PC-9 (cell line): ENCODE measurements around the gene ADAMTS15. TPM values are rescaled to one million over a fixed set of nuclear protein-coding genes. Genes with fewer than 3 reads are reported as not detected.

ENCODE experiments used
- BruUV-seq: library from RNA; stranded (reverse); fragments of 400-500 nt; replicated peaks from 2 replicates; lab custom pipeline; 2021; lab: Mats Ljungman, UMichigan
- CTCF ChIA-PET: fragments of 300-600 bp; sonication (Branson Sonifier 250); formaldehyde crosslinking; loops from one replicate; lab custom pipeline; 2022; ENCODE audit warnings: antibody characterized with exemption; lab: Charles Lee
- POLR2A ChIA-PET: fragments of 300-600 bp; sonication (Branson Sonifier 250); formaldehyde crosslinking; loops from one replicate; lab custom pipeline; 2022; ENCODE audit warnings: antibody characterized with exemption; ENCODE audit not compliant: unreplicated experiment; lab: Charles Lee
- DNase-seq, 2 experiments: peaks; one replicate each; pipeline versions ENCODE4 v3.0.0 to v3.0.0-alpha.2; 2015 to 2022; ENCODE audit warnings: mixed read lengths in 1 of 2
- H2AFZ ChIP-seq: fragments of 200-600 bp; sonication (generic); 2 replicates; pipeline ENCODE4 v1.8.1; 2017; ENCODE audit warnings: antibody characterized with exemption
- H3F3A ChIP-seq: fragments of 200-600 bp; sonication (generic); 2 replicates; pipeline ENCODE4 v1.8.1; 2017; ENCODE audit warnings: antibody characterized with exemption, mild to moderate bottlenecking, low read depth; ENCODE audit not compliant: insufficient read depth
- H3K27ac ChIP-seq: fragments of 200-600 bp; sonication (generic); 2 replicates; pipeline ENCODE4 v1.6.1; 2016; ENCODE audit warnings: mixed run types
- H3K27me3 ChIP-seq: fragments of 200-600 bp; sonication (generic); 2 replicates; pipeline ENCODE4 v1.6.1; 2016; ENCODE audit warnings: low read depth, mixed run types; ENCODE audit not compliant: insufficient read depth
- H3K36me3 ChIP-seq: fragments of 200-600 bp; sonication (generic); 2 replicates; pipeline ENCODE4 v1.6.1; 2016; ENCODE audit warnings: low read depth, mixed run types
- H3K4me1 ChIP-seq: fragments of 200-600 bp; sonication (generic); replicated peaks from 2 replicates; pipeline ENCODE4 v1.6.1; 2016; ENCODE audit warnings: mixed run types; ENCODE audit not compliant: insufficient read depth
- H3K4me2 ChIP-seq: fragments of 200-600 bp; sonication (generic); 2 replicates; pipeline ENCODE4 v1.6.1; 2017; ENCODE audit warnings: mixed run types
- H3K4me3 ChIP-seq: fragments of 200-600 bp; sonication (generic); 2 replicates; pipeline ENCODE4 v1.6.1; 2016; ENCODE audit warnings: mixed run types
- H3K79me2 ChIP-seq: fragments of 200-600 bp; sonication (generic); 2 replicates; pipeline ENCODE4 v1.6.1; 2017; ENCODE audit warnings: low read depth, mixed run types
- H3K9me2 ChIP-seq: fragments of 200-600 bp; sonication (generic); 2 replicates; pipeline ENCODE4 v1.8.1; 2017; ENCODE audit warnings: mild to moderate bottlenecking; ENCODE audit not compliant: insufficient read depth
- H3K9me3 ChIP-seq: fragments of 200-600 bp; sonication (generic); 2 replicates; pipeline ENCODE4 v1.8.1; 2016; ENCODE audit warnings: low read depth; ENCODE audit not compliant: insufficient read depth
- H4K20me1 ChIP-seq: fragments of 200-600 bp; sonication (generic); 2 replicates; pipeline ENCODE4 v1.8.1; 2017; ENCODE audit not compliant: insufficient read depth
- EZH2 ChIP-seq: fragments of 200-600 bp; sonication (generic); IDR thresholded peaks from 2 replicates; pipeline ENCODE4 v1.8.0; 2017; ENCODE audit warnings: antibody characterized with exemption, low read depth
- intact Hi-C: fragments of 100-400 bp; cut with micrococcal nuclease; formaldehyde crosslinking; loops from one replicate; pipeline ENCODE4 v1.10.0; 2022; ENCODE audit not compliant: unreplicated experiment
- total RNA-seq: library from RNA; stranded (reverse); gene quantifications from 2 replicates; pipeline ENCODE4 v1.2.3, GENCODE V29; 2021
- TF ChIP-seq, protein P1 (sequence below): fragments of 200-600 bp; sonication (generic); conservative IDR thresholded peaks from 2 replicates; pipeline ENCODE4 v1.6.1; 2017; ENCODE audit warnings: mixed run types, antibody characterized with exemption, mild to moderate bottlenecking, moderate library complexity

Gene ADAMTS15
- total RNA-seq, 1 experiment from 2014 or later: 2.2 TPM

- peak within 1 kb of the TSS; percentile 44; the same call in 1 of the 2 replicates for H3K4me2 ChIP-seq
- TF ChIP-seq, protein P1, sequence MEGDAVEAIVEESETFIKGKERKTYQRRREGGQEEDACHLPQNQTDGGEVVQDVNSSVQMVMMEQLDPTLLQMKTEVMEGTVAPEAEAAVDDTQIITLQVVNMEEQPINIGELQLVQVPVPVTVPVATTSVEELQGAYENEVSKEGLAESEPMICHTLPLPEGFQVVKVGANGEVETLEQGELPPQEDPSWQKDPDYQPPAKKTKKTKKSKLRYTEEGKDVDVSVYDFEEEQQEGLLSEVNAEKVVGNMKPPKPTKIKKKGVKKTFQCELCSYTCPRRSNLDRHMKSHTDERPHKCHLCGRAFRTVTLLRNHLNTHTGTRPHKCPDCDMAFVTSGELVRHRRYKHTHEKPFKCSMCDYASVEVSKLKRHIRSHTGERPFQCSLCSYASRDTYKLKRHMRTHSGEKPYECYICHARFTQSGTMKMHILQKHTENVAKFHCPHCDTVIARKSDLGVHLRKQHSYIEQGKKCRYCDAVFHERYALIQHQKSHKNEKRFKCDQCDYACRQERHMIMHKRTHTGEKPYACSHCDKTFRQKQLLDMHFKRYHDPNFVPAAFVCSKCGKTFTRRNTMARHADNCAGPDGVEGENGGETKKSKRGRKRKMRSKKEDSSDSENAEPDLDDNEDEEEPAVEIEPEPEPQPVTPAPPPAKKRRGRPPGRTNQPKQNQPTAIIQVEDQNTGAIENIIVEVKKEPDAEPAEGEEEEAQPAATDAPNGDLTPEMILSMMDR: no peak
- TF ChIP-seq EZH2: peak; percentile 63; the same call in 1 of the 2 replicates
- intact Hi-C loops: no loop called here
- H3K4me1 ChIP-seq: no peaks in the 10 kb centered on the region
- H3K36me3 ChIP-seq: no peaks in the 10 kb centered on the region
- BruUV-seq: no TSS peak
- H3K9me3 ChIP-seq: no peaks in the 10 kb centered on the region
- DNase-seq: no peak
- H3K27me3 ChIP-seq: peaks cover 60% of the 10 kb centered on the region
- H3K79me2 ChIP-seq: no peaks in the 10 kb centered on the region
- H3F3A ChIP-seq: no peaks in the 10 kb centered on the region; the same call in 1 of the 2 replicates
- no peaks in the 10 kb centered on the region for H3K9me2 ChIP-seq
- no peaks in the 10 kb centered on the region for H4K20me1 ChIP-seq
- no peak within 1 kb of the TSS for H3K27ac ChIP-seq
- no peak within 1 kb of the TSS for H2AFZ ChIP-seq
- ChIA-PET POLR2A (no interaction called here), CTCF (interaction anchor here (0.7 kb wide), 1 partner anchor 293 kb away, joined by 4 read pairs; no protein-coding TSS in a partner anchor)
- H3K4me3 ChIP-seq: no peak within 1 kb of the TSS
These were observed 19.9 kb upstream of the ADAMTS15 start, which contains the start of gene ADAMTS8 for GRCh38 chr11:130428316-130429119. TSS of gene ADAMTS8 (minus strand) at chr11:130428609. CDS start at chr11:130428286, 323 bp downstream.

DNA sequence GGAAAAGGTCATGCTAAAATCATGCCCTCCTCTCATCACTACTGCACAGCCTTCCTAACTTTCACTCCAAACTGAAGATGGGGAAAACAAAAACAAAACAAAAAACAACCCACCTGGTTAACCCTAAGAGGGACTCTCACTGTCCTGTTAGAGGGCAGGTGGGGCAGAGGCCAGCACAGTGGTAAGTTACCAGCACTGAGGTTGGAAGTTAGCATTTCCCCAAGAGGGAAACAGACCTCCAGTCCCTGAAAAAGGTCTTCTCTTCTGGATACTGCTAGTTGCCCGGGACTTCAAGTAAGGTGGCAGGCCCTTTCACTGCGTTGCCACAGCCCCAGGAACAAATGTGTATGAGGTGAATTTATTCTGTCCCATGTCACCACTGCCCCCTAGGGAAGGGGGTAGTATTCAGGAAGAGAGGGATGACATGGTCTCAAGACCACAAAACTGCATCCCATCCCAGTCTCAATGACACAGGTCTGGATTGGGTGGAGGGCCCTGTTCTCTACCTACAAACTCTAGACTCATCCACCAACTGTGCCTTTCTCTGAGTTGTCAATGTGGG lies 19.2 kb upstream of the ADAMTS15 start:
- no peak overlapping the region for H3K27ac ChIP-seq
- H2AFZ ChIP-seq: no peak overlapping the region
- peaks cover 53% of the 10 kb centered on the region for H3K27me3 ChIP-seq
- H4K20me1 ChIP-seq: no peaks in the 10 kb centered on the region
- H3K9me2 ChIP-seq: no peaks in the 10 kb centered on the region
- H3F3A ChIP-seq: no peaks in the 10 kb centered on the region; the same call in 1 of the 2 replicates
- H3K4me1 ChIP-seq: 0 out of 2 replicates have a peak, but pooled peaks cover 2% of the 10 kb centered on the region
- H3K9me3 ChIP-seq: no peaks in the 10 kb centered on the region
- no peak overlapping the region for H3K4me2 ChIP-seq
- no peak for TF ChIP-seq EZH2
- TF ChIP-seq, protein P1: no peak
- no TSS peak for BruUV-seq
- H3K4me3 ChIP-seq: no peak overlapping the region
- no peaks in the 10 kb centered on the region for H3K79me2 ChIP-seq
- H3K36me3 ChIP-seq: no peaks in the 10 kb centered on the region
- ChIA-PET POLR2A (no interaction called here), CTCF (interaction anchor here (0.7 kb wide), 1 partner anchor 293 kb away, joined by 4 read pairs; no protein-coding TSS in a partner anchor)
- DNase-seq: no peak
- intact Hi-C loops: no loop called here

DNA sequence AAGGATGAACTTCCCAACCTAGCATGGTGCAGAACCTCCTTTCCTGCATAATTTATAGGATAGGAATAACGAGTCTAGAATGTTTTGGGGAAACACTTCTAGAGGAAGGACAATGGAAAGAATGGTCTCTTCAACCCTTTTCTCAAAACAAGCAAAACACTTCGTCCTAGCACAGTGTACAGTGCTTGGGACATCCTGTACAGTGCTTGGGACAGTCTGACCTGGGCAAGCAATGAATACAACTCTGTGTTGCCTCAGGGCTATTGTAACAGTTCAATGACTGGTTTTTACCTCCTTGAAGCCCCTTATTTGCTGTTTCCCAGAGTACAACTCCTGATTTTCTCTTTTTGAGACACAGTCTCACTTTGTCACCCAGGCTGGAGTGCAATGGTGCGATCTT lies 18.5 kb upstream of the ADAMTS15 start:
- H3K27ac ChIP-seq: no peak overlapping the region
- CTCF ChIA-PET: interaction anchor here (1.8 kb wide), 1 partner anchor 217 kb away, joined by 15 read pairs; no protein-coding TSS in a partner anchor
- no peak overlapping the region for H3K4me3 ChIP-seq
- H3K4me1 ChIP-seq: 0 out of 2 replicates have a peak, but pooled peaks cover 4% of the 10 kb centered on the region
- intact Hi-C loops: loop anchor here (5.0 to 10.0 kb wide), 3 partner anchors 38 to 508 kb away; no protein-coding TSS in a partner anchor
- H3K36me3 ChIP-seq: no peaks in the 10 kb centered on the region
- no peaks in the 10 kb centered on the region for H4K20me1 ChIP-seq
- H3K27me3 ChIP-seq: peaks cover 46% of the 10 kb centered on the region
- H3K79me2 ChIP-seq: no peaks in the 10 kb centered on the region
- TF ChIP-seq, protein P1: no peak
- no peak for TF ChIP-seq EZH2
- no peaks in the 10 kb centered on the region for H3K9me3 ChIP-seq
- H3K9me2 ChIP-seq: no peaks in the 10 kb centered on the region
- no peak overlapping the region for H2AFZ ChIP-seq
- no peaks in the 10 kb centered on the region; the same call in 1 of the 2 replicates for H3F3A ChIP-seq
- no TSS peak for BruUV-seq
- H3K4me2 ChIP-seq: no peak overlapping the region
- POLR2A ChIA-PET: no interaction called here
- DNase-seq: no peak
